Gastroesophageal sphincter (tissue), 4 donors: ENCODE measurements around the gene SPI1. TPM values are rescaled to one million over a fixed set of nuclear protein-coding genes. Genes with fewer than 3 reads are reported as not detected.

ENCODE experiments used
- ATAC-seq: fragments of 150-250 bp; one replicate; pipeline ENCODE4 v1.9.1; 2016; ENCODE audit warnings: mild to moderate bottlenecking, moderate library complexity
- H3K27ac ChIP-seq, 4 donors: fragments of 200-600 bp; sonication (generic) in 3 of 4; 1 replicate in 3 of 4; 2 replicates in 1 of 4; pipeline ENCODE4 v1.5.1; 2016 to 2019
- H3K27me3 ChIP-seq: fragments of 200-600 bp; sonication (generic); one replicate; pipeline ENCODE4 v1.5.1; 2019
- H3K36me3 ChIP-seq, 2 donors: fragments of 200-600 bp; sonication (generic); one replicate each; pipeline ENCODE4 v1.5.1; 2019; ENCODE audit warnings: control low read depth in 1 of 2
- H3K4me1 ChIP-seq, 3 donors: fragments of 200-600 bp; sonication (generic); 1 replicate in 2 of 3; 2 replicates in 1 of 3; pipeline ENCODE4 v1.5.1; 2016 to 2019; ENCODE audit warnings: control low read depth in 2 of 3
- H3K4me3 ChIP-seq, 2 donors: fragments of 200-600 bp; sonication (generic); one replicate each; pipeline ENCODE4 v1.5.1; 2019; ENCODE audit warnings: mild to moderate bottlenecking in 1 of 2, moderate library complexity in 1 of 2
- H3K9me3 ChIP-seq, 3 donors: fragments of 200-600 bp; sonication (generic); one replicate each; pipeline ENCODE4 v1.5.1; 2017 to 2019; ENCODE audit warnings: control low read depth in 2 of 3
- CTCF ChIP-seq, 4 experiments: fragments of 200-600 bp in 2 of 4; fragments of 450-650 bp in 2 of 4; sonication (generic) in 1 of 4; IDR thresholded peaks; one replicate each; pipeline ENCODE4 v1.5.1; 2017 to 2019; ENCODE audit warnings: antibody characterized with exemption in 4 of 4, mild to moderate bottlenecking in 2 of 4, moderate library complexity in 2 of 4
- EP300 ChIP-seq: sonication (generic); formaldehyde crosslinking; IDR thresholded peaks from one replicate; pipeline ENCODE4 v1.6.1; 2017; ENCODE audit warnings: antibody characterized with exemption, mild to moderate bottlenecking
- POLR2A ChIP-seq, 2 donors: fragments of 450-650 bp; IDR thresholded peaks; one replicate each; pipeline ENCODE4 v1.6.1; 2017; ENCODE audit warnings: antibody characterized with exemption in 2 of 2, mild to moderate bottlenecking in 2 of 2, moderate library complexity in 1 of 2
- POLR2AphosphoS5 ChIP-seq: sonication (generic); formaldehyde crosslinking; IDR thresholded peaks from one replicate; pipeline ENCODE4 v1.6.1; 2017; ENCODE audit warnings: antibody characterized with exemption
- WGBS, 2 donors: methylation state at CpG; one replicate each; pipeline ENCODE4 v1.1.5; 2018; ENCODE audit warnings: low coverage in 1 of 2; 5-methylcytosine and 5-hydroxymethylcytosine counted together
- total RNA-seq, 4 donors: library from RNA; depleted of rRNA; stranded (reverse); fragments of >200 nt; gene quantifications; one replicate each; pipeline ENCODE4 v1.1.0, GENCODE V29; 2016

Gene SPI1
- total RNA-seq, 4 donors from 2014 or later = 4.2 to 32.4 (median 14.7) TPM

DNA sequence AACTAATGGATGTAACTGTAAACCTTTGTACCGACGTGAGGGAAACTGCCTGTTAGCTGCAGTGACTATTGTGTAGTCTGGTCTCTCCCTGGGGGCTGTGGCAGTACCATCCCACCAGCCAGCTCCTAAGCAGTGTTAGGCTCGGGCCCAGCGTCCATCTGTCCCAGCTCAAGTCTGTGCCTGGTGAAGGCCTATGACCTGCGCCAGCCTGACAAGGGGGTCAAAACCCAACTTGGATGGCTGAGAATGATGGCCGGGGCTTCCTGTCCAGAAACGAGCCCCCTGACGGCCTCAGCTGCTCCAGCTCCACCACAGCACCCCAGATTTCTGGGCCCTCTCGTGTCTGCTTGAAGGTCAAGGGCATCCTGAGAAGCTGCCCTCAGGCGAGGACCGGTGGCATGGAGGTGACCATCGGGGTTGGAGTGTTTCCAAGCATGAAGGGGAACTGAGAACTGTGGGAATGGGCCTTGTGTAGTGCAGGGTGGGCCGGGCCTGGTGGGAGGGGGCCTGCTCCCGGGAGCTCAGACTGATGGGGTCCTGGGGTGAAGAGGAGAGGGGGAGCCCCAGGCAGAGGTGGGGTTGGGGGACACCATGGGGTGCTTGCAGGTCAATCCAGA is 14.3 kb upstream of the SPI1 start:
- no peak for TF ChIP-seq POLR2A (IDR thresholded peaks at IDR 0.05)
- no peak for TF ChIP-seq POLR2AphosphoS5
- TF ChIP-seq EP300 = no peak
- TF ChIP-seq CTCF (IDR thresholded peaks at IDR 0.05) = no peak

DNA sequence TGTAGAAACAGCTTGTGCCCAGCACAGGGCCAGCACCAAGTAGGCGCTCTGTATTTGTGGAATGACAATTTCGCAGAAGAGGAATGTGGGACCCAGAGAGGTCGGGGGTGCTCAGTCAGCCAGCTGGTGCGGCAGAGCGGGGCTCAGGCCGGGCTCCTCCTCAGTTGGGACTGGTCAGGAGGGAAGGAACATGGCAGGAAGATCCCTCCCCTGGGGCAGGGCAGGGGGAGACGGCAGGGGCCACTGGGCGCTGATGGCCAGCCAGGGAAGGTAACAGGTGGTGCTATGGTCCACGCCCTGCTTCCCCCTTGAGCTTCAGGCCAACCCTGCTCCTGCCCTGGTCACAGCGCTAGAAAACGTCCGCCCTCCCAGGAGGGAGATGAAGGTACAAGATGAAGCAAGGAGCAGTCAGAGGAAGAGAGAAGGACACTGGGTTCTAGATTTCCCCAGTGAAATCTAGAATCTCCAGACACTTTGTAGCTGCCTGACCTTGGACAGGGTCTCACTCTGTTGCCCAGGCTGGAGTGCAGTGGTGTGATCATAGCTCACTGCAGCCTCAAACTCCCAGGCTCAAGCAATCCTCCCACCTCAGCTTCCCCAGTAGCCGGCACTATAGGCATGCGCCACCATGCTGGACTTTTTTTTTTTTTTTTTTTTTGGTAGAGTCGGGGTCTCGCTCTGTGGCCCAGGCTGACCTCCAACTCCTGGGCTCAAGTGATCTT is 13.5 kb upstream of the SPI1 start:
- Histone ChIP-seq H3K9me3 (no peaks in the 10 kb centered on the region), H3K36me3 (no peaks in the 10 kb centered on the region), H3K27ac (peak overlapping the region in 2 of 4 donors; percentile 54 to 84), H3K4me3 (no peak overlapping the region), H3K4me1 (peaks cover 0 to 10% (median 0%) of the 10 kb centered on the region in 3 donors), H3K27me3 (no peaks in the 10 kb centered on the region)
- TF ChIP-seq EP300 = no peak
- TF ChIP-seq CTCF (IDR thresholded peaks at IDR 0.05) = no peak
- TF ChIP-seq POLR2AphosphoS5 = no peak
- no peak for TF ChIP-seq POLR2A (IDR thresholded peaks at IDR 0.05)
- 74 to 92% methylated on average over 2 to 6 of the region's 16 CpGs for WGBS, 2 donors
- ATAC-seq = no peak

More for the DNA sequence above, 14.3 kb upstream of the SPI1 start:
- WGBS, 2 donors = 100% methylated on average over 3 of the region's 14 CpGs; no CpG with 5 or more reads in 1 of the 2 donors
- Histone ChIP-seq H3K27me3 (no peaks in the 10 kb centered on the region), H3K4me1 (peaks cover 0 to 10% (median 0%) of the 10 kb centered on the region in 3 donors), H3K9me3 (no peaks in the 10 kb centered on the region), H3K36me3 (no peaks in the 10 kb centered on the region), H3K4me3 (no peak overlapping the region), H3K27ac (peak overlapping the region in 3 of 4 donors; percentile 77 to 85 (median 84))
- no peak for ATAC-seq

DNA sequence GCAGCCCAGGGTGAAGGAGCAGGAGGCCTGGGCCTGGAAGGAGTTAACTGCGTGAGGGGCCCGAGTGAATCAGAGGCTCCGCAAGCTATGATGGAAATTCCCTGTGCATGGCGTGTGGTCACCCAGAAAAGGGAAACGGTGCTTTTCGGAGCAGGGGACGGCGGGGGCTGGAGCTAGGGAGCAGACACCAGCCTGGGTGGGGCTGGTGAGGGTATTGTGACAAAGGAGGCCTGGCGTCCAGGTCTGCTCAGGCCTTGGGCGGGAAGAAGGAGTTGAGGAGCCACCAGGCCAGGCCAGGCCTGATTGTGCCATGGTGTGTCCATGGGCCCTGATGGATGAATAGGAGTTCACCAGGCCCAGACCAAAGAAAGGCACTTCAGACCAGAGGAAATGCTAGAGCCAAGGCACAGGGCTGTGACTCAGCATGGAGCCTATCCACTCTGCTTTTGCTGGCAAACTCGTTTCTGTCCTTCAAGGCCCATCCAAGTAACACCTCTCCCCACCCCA is 12.8 kb upstream of the SPI1 start:
- TF ChIP-seq POLR2A (IDR thresholded peaks at IDR 0.05) = no peak
- TF ChIP-seq POLR2AphosphoS5 = no peak
- TF ChIP-seq CTCF (IDR thresholded peaks at IDR 0.05) = no peak
- no peak for TF ChIP-seq EP300
- Histone ChIP-seq H3K27ac (peak overlapping the region in 2 of 4 donors; percentile 54 to 84), H3K4me1 (peaks cover 0 to 10% (median 0%) of the 10 kb centered on the region in 3 donors), H3K9me3 (no peaks in the 10 kb centered on the region), H3K4me3 (no peak overlapping the region), H3K27me3 (no peaks in the 10 kb centered on the region), H3K36me3 (no peaks in the 10 kb centered on the region)
- no peak for ATAC-seq
- WGBS, 2 donors = 56 to 79% methylated on average over 5 to 9 of the region's 11 CpGs

- Histone ChIP-seq H3K36me3 (no peaks in the 10 kb centered on the region), H3K4me3 (no peak overlapping the region), H3K27me3 (no peaks in the 10 kb centered on the region), H3K4me1 (peaks cover 0 to 5% (median 0%) of the 10 kb centered on the region in 3 donors), H3K27ac (peak overlapping the region in 1 of 4 donors; percentile 84), H3K9me3 (no peaks in the 10 kb centered on the region)
- TF ChIP-seq CTCF (IDR thresholded peaks at IDR 0.05) = no peak
- no peak for TF ChIP-seq EP300
- TF ChIP-seq POLR2A (IDR thresholded peaks at IDR 0.05) = no peak
- TF ChIP-seq POLR2AphosphoS5 = no peak
- no peak for ATAC-seq
- WGBS, 2 donors = 100% methylated on average over 1 of the region's 6 CpGs; no CpG with 5 or more reads in 1 of the 2 donors
These were observed 12.0 kb upstream of the SPI1 start for GRCh38 chr11:47390422-47390760.
